Keratinocyte (primary cell): ENCODE measurements around the gene PATL2. TPM values are rescaled to one million over a fixed set of nuclear protein-coding genes. Genes with fewer than 3 reads are reported as not detected.

Experiments used
- DNase-seq: peaks from one replicate; pipeline ENCODE4 v3.0.0-alpha.2; 2011; ENCODE audit warnings: low read depth, missing footprints, low spot score
- FAIRE-seq: peaks from 2 replicates; lab custom pipeline; 2011; peaks lifted over from hg19 to GRCh38; lab: Jason Lieb, UNC
- H2AFZ ChIP-seq: 2 replicates; pipeline ENCODE4 v1.6.0; 2012; ENCODE audit warnings: low read length, control low read depth, inconsistent platforms; ENCODE audit not compliant: control insufficient read depth
- H3K27ac ChIP-seq: 2 replicates; pipeline ENCODE4 v1.5.1; 2011; ENCODE audit warnings: low read length; ENCODE audit not compliant: control insufficient read depth, insufficient read depth
- H3K27me3 ChIP-seq: 3 replicates; pipeline ENCODE4 v1.6.0; 2011; ENCODE audit warnings: low read length; ENCODE audit not compliant: control insufficient read depth, insufficient read depth; ENCODE audit errors: extremely low read depth
- H3K36me3 ChIP-seq, 2 experiments: 2 replicates in 1 of 2; 3 replicates in 1 of 2; pipeline ENCODE4 v1.5.1; 2011; ENCODE audit warnings: low read length in 2 of 2, mild to moderate bottlenecking in 1 of 2; ENCODE audit not compliant: control insufficient read depth in 2 of 2, insufficient read depth in 2 of 2; ENCODE audit errors: extremely low read depth in 1 of 2
- H3K4me1 ChIP-seq: 3 replicates; pipeline ENCODE4 v1.5.1; 2011; ENCODE audit warnings: low read length; ENCODE audit not compliant: control insufficient read depth, insufficient read depth; ENCODE audit errors: extremely low read depth
- H3K4me2 ChIP-seq: 3 replicates; pipeline ENCODE4 v1.6.0; 2011; ENCODE audit warnings: low read depth, low read length; ENCODE audit not compliant: control insufficient read depth, insufficient read depth; ENCODE audit errors: extremely low read depth
- H3K4me3 ChIP-seq, 3 experiments: fragments of 200-600 bp in 1 of 3; sonication (generic) in 1 of 3; 2 replicates in 2 of 3; 3 replicates in 1 of 3; pipeline ENCODE4 v1.5.1; 2011 to 2016; ENCODE audit warnings: low read length in 3 of 3, mild to moderate bottlenecking in 3 of 3, control low read depth in 2 of 3, inconsistent platforms in 1 of 3, low read depth in 1 of 3, mixed read lengths in 1 of 3, mixed run types in 1 of 3, moderate library complexity in 1 of 3; ENCODE audit not compliant: control insufficient read depth in 2 of 3, insufficient read depth in 2 of 3; ENCODE audit errors: extremely low read depth in 1 of 3
- H3K79me2 ChIP-seq: 2 replicates; pipeline ENCODE4 v1.6.0; 2012; ENCODE audit warnings: low read length; ENCODE audit not compliant: control insufficient read depth, insufficient read depth
- H3K9ac ChIP-seq: 3 replicates; pipeline ENCODE4 v1.6.0; 2011; ENCODE audit warnings: low read length; ENCODE audit not compliant: control insufficient read depth, insufficient read depth; ENCODE audit errors: extremely low read depth
- H3K9me1 ChIP-seq: 3 replicates; pipeline ENCODE4 v1.6.0; 2011; ENCODE audit warnings: low read length; ENCODE audit not compliant: control insufficient read depth, insufficient read depth; ENCODE audit errors: extremely low read depth
- H3K9me3 ChIP-seq: 2 replicates; pipeline ENCODE4 v1.5.1; 2012; ENCODE audit warnings: low read depth, low read length; ENCODE audit not compliant: control insufficient read depth
- H4K20me1 ChIP-seq: 3 replicates; pipeline ENCODE4 v1.6.0; 2011; ENCODE audit warnings: low read length; ENCODE audit not compliant: control insufficient read depth, insufficient read depth; ENCODE audit errors: extremely low read depth
- EZH2 ChIP-seq: IDR thresholded peaks from one replicate; pipeline ENCODE4 v1.6.1; 2012; ENCODE audit warnings: inconsistent platforms, mild to moderate bottlenecking, low read length, moderate library complexity
- dilution Hi-C: fragments of 300-500 bp; cut with MboI; formaldehyde crosslinking; loops from one replicate; pipeline ENCODE4 v1.7.0; 2020; ENCODE audit warnings: low sequenced_read_pairs; ENCODE audit not compliant: extremely low pct_ligation_motif_present
- polyA plus RNA-seq, 5 experiments: library from polyadenylated mRNA; depleted of rRNA in 3 of 5; stranded (reverse) in 3 of 5; stranded (forward) in 1 of 5; unstranded in 1 of 5; fragments of >200 nt; gene quantifications; 1 replicate in 1 of 5; 2 replicates in 3 of 5; 3 replicates in 1 of 5; pipeline versions ENCODE4 v1.2.1 to v1.2.3, GENCODE V29; 2011 to 2012; ENCODE audit warnings: missing spikeins in 2 of 5, low read depth in 1 of 5, low replicate concordance in 1 of 5
- TF ChIP-seq, protein P1 (sequence below), 3 experiments: IDR thresholded peaks in 1 of 3; conservative IDR thresholded peaks in 1 of 3; optimal IDR thresholded peaks in 1 of 3; 2 replicates in 2 of 3; 3 replicates in 1 of 3; pipeline versions ENCODE3 to v1.5.1; 2011; ENCODE audit warnings: low read length in 3 of 3, mild to moderate bottlenecking in 3 of 3, moderate library complexity in 2 of 3, control low read depth in 1 of 3, inconsistent platforms in 1 of 3; ENCODE audit not compliant: insufficient read depth in 2 of 3; ENCODE audit errors: extremely low read depth in 1 of 3

Gene PATL2
- polyA plus RNA-seq, 1 donor (not counting 4 experiments of a cell fraction or from before 2014, with no cell fraction given) = 0.46 TPM

DNA sequence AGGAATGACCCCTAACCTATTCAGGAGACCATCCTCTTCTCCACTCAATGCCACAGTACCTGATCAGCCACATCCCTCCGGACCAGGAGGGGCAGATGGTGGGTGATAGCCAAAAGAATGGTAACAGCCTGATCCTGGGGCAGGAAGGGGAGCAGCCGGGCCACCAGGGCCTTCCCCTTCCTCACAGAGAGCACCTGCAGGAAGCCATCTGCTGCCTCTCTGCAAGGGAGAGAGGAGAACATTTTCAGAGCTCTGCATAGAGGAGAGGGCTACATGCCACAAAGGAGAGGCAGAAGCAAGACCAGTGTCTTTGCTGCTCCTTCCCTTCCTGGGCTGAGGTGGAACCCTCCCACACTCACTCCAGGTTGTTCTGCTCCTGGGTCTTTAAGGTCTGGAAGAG is 42.2 kb downstream of the PATL2 start:
- Histone ChIP-seq H3K27ac (no peak overlapping the region), H3K79me2 (no peaks in the 10 kb centered on the region), H4K20me1 (no peaks in the 10 kb centered on the region), H3K9me3 (no peaks in the 10 kb centered on the region), H3K4me1 (peaks cover 3% of the 10 kb centered on the region), H3K36me3 (no peaks in the 10 kb centered on the region), H3K4me2 (no peak overlapping the region), H2AFZ (no peak overlapping the region), H3K4me3 (no peak overlapping the region), H3K9ac (no peak overlapping the region), H3K9me1 (no peaks in the 10 kb centered on the region), H3K27me3 (no peaks in the 10 kb centered on the region)
- dilution Hi-C loops = no loop called here
- DNase-seq (no peak), FAIRE-seq (no peak)
- TF ChIP-seq, protein P1, sequence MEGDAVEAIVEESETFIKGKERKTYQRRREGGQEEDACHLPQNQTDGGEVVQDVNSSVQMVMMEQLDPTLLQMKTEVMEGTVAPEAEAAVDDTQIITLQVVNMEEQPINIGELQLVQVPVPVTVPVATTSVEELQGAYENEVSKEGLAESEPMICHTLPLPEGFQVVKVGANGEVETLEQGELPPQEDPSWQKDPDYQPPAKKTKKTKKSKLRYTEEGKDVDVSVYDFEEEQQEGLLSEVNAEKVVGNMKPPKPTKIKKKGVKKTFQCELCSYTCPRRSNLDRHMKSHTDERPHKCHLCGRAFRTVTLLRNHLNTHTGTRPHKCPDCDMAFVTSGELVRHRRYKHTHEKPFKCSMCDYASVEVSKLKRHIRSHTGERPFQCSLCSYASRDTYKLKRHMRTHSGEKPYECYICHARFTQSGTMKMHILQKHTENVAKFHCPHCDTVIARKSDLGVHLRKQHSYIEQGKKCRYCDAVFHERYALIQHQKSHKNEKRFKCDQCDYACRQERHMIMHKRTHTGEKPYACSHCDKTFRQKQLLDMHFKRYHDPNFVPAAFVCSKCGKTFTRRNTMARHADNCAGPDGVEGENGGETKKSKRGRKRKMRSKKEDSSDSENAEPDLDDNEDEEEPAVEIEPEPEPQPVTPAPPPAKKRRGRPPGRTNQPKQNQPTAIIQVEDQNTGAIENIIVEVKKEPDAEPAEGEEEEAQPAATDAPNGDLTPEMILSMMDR (optimal IDR thresholded peaks at IDR 0.05 in 1 of 3, IDR thresholded peaks at IDR 0.05 in 1 of 3, conservative IDR thresholded peaks at IDR 0.05 in 1 of 3; ENCODE audit: extremely low read depth in 1 of 3, insufficient read depth in 2 of 3, low read length in 3 of 3) = no peak
- TF ChIP-seq EZH2 = no peak

GRCh38 chr15:44667039-44667360 is 44.1 kb downstream of the PATL2 start:
- Histone ChIP-seq H2AFZ (no peak overlapping the region), H4K20me1 (no peaks in the 10 kb centered on the region), H3K4me3 (no peak overlapping the region), H3K9ac (no peak overlapping the region), H3K36me3 (no peaks in the 10 kb centered on the region), H3K27ac (no peak overlapping the region), H3K27me3 (no peaks in the 10 kb centered on the region), H3K4me1 (peaks cover 6% of the 10 kb centered on the region), H3K4me2 (no peak overlapping the region), H3K9me3 (no peaks in the 10 kb centered on the region), H3K79me2 (peaks cover 9% of the 10 kb centered on the region), H3K9me1 (no peaks in the 10 kb centered on the region)
- no peak for DNase-seq
- dilution Hi-C loops = no loop called here
- TF ChIP-seq, protein P1 (optimal IDR thresholded peaks at IDR 0.05 in 1 of 3, IDR thresholded peaks at IDR 0.05 in 1 of 3, conservative IDR thresholded peaks at IDR 0.05 in 1 of 3; ENCODE audit: extremely low read depth in 1 of 3, insufficient read depth in 2 of 3, low read length in 3 of 3) = no peak
- no peak for TF ChIP-seq EZH2
- FAIRE-seq = no peak
